Measurements from ENCODE around the gene COLEC11. TPM values are rescaled to one million over a fixed set of nuclear protein-coding genes. Genes with fewer than 3 reads are reported as not detected.

The COLEC11 gene
- total RNA-seq, 1 experiment from 2014 or later: 1.3 TPM

DNA sequence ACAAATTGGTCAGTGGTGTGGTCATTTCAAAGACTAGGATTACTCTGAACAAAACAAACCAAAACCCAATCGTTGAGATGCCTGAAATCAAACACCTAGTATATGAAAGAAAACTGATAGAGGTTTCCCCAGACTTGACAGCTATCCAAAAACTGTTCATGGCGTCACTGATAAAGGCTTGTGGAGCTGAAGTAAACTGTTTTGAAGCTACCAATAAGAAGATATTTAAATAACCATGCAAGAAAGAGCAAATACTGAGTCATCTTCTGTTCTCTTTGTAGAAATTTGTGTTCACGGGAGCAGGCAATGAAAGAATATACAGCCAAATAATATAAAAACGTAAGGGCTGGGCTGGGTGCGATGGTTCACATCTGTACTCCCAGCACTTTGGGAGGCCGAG, 7.5 kb upstream of the COLEC11 start:
- DNase-seq (ENCODE audit: low spot score) (no peak), ATAC-seq (no peak)
- ChIA-PET CTCF (interaction anchor here (0.6 to 0.7 kb wide), 2 partner anchors 64 to 146 kb away, joined by 3 read pairs; no protein-coding TSS in a partner anchor), POLR2A (interaction anchor here (0.6 to 0.7 kb wide), 2 partner anchors 209 to 210 kb away, joined by 3 to 4 read pairs; partner anchors contain the start of gene EIPR1)
- Mint-ChIP-seq H3K27ac (no peak overlapping the region), H3K9me3 (peaks cover 6% of the 10 kb centered on the region), H3K4me3 (no peak overlapping the region), H3K4me1 (no peaks in the 10 kb centered on the region), H3K27me3 (ENCODE audit: low read depth) (no peaks in the 10 kb centered on the region), H3K36me3 (peaks cover 32% of the 10 kb centered on the region)
- TF ChIP-seq RELA (CRISPR knock-in tag; IDR thresholded peaks at IDR 0.05; ENCODE audit: borderline replicate concordance) (no peak), ATF1 (CRISPR knock-in tag; IDR thresholded peaks at IDR 0.05) (no peak), NFYB (CRISPR knock-in tag; conservative IDR thresholded peaks at IDR 0.05; ENCODE audit: low read depth) (no peak), FOXK1 (CRISPR knock-in tag; IDR thresholded peaks at IDR 0.05) (no peak), CREM (CRISPR knock-in tag; IDR thresholded peaks at IDR 0.05) (no peak), TEAD1 (CRISPR knock-in tag; IDR thresholded peaks at IDR 0.05) (no peak)
- TF ChIP-seq, protein P1, sequence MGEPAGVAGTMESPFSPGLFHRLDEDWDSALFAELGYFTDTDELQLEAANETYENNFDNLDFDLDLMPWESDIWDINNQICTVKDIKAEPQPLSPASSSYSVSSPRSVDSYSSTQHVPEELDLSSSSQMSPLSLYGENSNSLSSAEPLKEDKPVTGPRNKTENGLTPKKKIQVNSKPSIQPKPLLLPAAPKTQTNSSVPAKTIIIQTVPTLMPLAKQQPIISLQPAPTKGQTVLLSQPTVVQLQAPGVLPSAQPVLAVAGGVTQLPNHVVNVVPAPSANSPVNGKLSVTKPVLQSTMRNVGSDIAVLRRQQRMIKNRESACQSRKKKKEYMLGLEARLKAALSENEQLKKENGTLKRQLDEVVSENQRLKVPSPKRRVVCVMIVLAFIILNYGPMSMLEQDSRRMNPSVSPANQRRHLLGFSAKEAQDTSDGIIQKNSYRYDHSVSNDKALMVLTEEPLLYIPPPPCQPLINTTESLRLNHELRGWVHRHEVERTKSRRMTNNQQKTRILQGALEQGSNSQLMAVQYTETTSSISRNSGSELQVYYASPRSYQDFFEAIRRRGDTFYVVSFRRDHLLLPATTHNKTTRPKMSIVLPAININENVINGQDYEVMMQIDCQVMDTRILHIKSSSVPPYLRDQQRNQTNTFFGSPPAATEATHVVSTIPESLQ (CRISPR knock-in tag; IDR thresholded peaks at IDR 0.05): no peak
- TF ChIP-seq, protein P2, sequence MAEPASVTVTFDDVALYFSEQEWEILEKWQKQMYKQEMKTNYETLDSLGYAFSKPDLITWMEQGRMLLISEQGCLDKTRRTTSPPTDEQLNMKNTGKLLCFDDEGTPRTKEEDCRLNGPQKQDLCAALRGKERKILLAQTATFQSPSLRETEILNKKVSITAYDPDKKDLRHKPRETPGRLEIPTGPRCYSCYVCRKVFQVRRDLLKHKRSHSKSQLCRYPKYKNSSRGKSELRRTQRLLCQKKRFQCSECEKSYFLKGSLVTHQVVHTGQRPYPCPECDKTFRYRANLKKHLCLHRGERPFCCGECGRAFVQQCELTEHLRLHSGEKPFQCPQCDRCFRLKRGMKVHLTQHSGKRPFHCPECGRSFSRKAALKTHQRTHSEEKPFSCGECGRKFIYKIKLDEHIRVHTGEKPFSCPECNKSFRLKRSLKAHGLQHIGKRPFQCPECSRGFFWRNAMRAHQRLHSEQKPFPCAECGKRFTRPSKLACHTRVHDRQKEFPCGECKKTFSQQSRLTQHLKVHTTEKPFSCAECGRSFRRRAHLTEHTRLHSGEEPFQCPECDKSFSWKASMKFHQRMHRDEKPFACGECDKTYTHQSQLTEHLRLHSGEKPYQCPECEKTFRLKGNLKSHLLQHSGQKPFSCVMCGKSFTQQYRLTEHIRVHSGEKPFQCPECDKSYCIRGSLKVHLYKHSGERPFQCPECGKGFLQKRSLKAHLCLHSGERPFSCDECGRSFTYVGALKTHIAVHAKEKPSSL (CRISPR knock-in tag; conservative IDR thresholded peaks at IDR 0.05): no peak
- TF ChIP-seq, protein P3, sequence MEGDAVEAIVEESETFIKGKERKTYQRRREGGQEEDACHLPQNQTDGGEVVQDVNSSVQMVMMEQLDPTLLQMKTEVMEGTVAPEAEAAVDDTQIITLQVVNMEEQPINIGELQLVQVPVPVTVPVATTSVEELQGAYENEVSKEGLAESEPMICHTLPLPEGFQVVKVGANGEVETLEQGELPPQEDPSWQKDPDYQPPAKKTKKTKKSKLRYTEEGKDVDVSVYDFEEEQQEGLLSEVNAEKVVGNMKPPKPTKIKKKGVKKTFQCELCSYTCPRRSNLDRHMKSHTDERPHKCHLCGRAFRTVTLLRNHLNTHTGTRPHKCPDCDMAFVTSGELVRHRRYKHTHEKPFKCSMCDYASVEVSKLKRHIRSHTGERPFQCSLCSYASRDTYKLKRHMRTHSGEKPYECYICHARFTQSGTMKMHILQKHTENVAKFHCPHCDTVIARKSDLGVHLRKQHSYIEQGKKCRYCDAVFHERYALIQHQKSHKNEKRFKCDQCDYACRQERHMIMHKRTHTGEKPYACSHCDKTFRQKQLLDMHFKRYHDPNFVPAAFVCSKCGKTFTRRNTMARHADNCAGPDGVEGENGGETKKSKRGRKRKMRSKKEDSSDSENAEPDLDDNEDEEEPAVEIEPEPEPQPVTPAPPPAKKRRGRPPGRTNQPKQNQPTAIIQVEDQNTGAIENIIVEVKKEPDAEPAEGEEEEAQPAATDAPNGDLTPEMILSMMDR (IDR thresholded peaks at IDR 0.05): no peak
- TF ChIP-seq, protein P4, sequence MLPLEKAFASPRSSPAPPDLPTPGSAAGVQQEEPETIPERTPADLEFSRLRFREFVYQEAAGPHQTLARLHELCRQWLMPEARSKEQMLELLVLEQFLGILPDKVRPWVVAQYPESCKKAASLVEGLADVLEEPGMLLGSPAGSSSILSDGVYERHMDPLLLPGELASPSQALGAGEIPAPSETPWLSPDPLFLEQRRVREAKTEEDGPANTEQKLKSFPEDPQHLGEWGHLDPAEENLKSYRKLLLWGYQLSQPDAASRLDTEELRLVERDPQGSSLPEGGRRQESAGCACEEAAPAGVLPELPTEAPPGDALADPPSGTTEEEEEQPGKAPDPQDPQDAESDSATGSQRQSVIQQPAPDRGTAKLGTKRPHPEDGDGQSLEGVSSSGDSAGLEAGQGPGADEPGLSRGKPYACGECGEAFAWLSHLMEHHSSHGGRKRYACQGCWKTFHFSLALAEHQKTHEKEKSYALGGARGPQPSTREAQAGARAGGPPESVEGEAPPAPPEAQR (CRISPR knock-in tag; IDR thresholded peaks at IDR 0.05): no peak
- TF ChIP-seq, protein P5, sequence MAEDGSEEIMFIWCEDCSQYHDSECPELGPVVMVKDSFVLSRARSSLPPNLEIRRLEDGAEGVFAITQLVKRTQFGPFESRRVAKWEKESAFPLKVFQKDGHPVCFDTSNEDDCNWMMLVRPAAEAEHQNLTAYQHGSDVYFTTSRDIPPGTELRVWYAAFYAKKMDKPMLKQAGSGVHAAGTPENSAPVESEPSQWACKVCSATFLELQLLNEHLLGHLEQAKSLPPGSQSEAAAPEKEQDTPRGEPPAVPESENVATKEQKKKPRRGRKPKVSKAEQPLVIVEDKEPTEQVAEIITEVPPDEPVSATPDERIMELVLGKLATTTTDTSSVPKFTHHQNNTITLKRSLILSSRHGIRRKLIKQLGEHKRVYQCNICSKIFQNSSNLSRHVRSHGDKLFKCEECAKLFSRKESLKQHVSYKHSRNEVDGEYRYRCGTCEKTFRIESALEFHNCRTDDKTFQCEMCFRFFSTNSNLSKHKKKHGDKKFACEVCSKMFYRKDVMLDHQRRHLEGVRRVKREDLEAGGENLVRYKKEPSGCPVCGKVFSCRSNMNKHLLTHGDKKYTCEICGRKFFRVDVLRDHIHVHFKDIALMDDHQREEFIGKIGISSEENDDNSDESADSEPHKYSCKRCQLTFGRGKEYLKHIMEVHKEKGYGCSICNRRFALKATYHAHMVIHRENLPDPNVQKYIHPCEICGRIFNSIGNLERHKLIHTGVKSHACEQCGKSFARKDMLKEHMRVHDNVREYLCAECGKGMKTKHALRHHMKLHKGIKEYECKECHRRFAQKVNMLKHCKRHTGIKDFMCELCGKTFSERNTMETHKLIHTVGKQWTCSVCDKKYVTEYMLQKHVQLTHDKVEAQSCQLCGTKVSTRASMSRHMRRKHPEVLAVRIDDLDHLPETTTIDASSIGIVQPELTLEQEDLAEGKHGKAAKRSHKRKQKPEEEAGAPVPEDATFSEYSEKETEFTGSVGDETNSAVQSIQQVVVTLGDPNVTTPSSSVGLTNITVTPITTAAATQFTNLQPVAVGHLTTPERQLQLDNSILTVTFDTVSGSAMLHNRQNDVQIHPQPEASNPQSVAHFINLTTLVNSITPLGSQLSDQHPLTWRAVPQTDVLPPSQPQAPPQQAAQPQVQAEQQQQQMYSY (CRISPR knock-in tag; IDR thresholded peaks at IDR 0.05): no peak

DNA sequence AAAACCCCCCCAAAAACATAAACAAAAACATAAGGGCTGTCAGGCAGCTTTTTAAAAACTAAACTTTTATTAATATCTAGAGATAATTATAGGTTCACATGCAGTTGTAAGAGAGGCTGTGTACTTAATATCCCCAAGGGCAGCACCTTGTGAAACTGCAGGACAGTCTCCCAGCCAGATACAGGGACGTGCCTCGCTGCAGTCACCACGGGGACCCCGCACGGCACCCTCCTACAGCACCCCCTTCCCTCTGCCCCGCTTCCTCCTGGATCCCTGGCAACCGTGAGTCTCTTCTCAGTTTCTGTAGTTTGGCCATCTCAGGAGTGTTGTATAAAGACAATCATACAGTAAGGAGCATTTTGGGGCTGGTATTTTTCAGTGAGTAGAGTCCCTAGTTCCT, 6.8 kb upstream of the COLEC11 start:
- Mint-ChIP-seq H3K9me3 (peaks cover 11% of the 10 kb centered on the region), H3K27ac (no peak overlapping the region), H3K27me3 (ENCODE audit: low read depth) (no peaks in the 10 kb centered on the region; the same call in 1 of the 2 replicates), H3K4me1 (no peaks in the 10 kb centered on the region), H3K4me3 (no peak overlapping the region), H3K36me3 (peaks cover 31% of the 10 kb centered on the region)
- no peak for DNase-seq (ENCODE audit: low spot score)
- no peak for ATAC-seq
- ChIA-PET POLR2A (interaction anchor here (0.6 to 0.7 kb wide), 2 partner anchors 210 to 1935 kb away, joined by 3 to 4 read pairs; no protein-coding TSS in a partner anchor), CTCF (interaction anchor here (0.6 kb wide), 1 partner anchor 147 kb away, joined by 3 read pairs; no protein-coding TSS in a partner anchor)
- TF ChIP-seq ZNF423 (CRISPR knock-in tag; IDR thresholded peaks at IDR 0.05): no peak
- TF ChIP-seq, protein P6, sequence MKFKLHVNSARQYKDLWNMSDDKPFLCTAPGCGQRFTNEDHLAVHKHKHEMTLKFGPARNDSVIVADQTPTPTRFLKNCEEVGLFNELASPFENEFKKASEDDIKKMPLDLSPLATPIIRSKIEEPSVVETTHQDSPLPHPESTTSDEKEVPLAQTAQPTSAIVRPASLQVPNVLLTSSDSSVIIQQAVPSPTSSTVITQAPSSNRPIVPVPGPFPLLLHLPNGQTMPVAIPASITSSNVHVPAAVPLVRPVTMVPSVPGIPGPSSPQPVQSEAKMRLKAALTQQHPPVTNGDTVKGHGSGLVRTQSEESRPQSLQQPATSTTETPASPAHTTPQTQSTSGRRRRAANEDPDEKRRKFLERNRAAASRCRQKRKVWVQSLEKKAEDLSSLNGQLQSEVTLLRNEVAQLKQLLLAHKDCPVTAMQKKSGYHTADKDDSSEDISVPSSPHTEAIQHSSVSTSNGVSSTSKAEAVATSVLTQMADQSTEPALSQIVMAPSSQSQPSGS (CRISPR knock-in tag; IDR thresholded peaks at IDR 0.05; ENCODE audit: borderline replicate concordance, low read depth): no peak
- TF ChIP-seq ZNF671 (CRISPR knock-in tag; IDR thresholded peaks at IDR 0.05): no peak
- TF ChIP-seq, protein P7, sequence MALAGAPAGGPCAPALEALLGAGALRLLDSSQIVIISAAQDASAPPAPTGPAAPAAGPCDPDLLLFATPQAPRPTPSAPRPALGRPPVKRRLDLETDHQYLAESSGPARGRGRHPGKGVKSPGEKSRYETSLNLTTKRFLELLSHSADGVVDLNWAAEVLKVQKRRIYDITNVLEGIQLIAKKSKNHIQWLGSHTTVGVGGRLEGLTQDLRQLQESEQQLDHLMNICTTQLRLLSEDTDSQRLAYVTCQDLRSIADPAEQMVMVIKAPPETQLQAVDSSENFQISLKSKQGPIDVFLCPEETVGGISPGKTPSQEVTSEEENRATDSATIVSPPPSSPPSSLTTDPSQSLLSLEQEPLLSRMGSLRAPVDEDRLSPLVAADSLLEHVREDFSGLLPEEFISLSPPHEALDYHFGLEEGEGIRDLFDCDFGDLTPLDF (CRISPR knock-in tag; IDR thresholded peaks at IDR 0.05): no peak
- TF ChIP-seq, protein P8, sequence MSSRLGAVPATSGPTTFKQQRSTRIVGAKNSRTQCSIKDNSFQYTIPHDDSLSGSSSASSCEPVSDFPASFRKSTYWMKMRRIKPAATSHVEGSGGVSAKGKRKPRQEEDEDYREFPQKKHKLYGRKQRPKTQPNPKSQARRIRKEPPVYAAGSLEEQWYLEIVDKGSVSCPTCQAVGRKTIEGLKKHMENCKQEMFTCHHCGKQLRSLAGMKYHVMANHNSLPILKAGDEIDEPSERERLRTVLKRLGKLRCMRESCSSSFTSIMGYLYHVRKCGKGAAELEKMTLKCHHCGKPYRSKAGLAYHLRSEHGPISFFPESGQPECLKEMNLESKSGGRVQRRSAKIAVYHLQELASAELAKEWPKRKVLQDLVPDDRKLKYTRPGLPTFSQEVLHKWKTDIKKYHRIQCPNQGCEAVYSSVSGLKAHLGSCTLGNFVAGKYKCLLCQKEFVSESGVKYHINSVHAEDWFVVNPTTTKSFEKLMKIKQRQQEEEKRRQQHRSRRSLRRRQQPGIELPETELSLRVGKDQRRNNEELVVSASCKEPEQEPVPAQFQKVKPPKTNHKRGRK (CRISPR knock-in tag; IDR thresholded peaks at IDR 0.05; ENCODE audit: borderline replicate concordance): no peak
- TF ChIP-seq ZNF263 (CRISPR knock-in tag; IDR thresholded peaks at IDR 0.05; ENCODE audit: low read depth): no peak
- no peak for TF ChIP-seq FOXK1 (CRISPR knock-in tag; IDR thresholded peaks at IDR 0.05)
- no peak for TF ChIP-seq RORB (CRISPR knock-in tag; IDR thresholded peaks at IDR 0.05)
